SK-N-SH treated with all-trans-retinoic acid at 6 μM for 48 hours (cell line): Measurements from ENCODE around the gene MRPL16.

Source experiments
- ATAC-seq: fragments of 200-7000 bp; cut with Tn5 transposase; 3 replicates; pipeline ENCODE4 v1.9.1; 2020; ENCODE audit warnings: mild to moderate bottlenecking, moderate library complexity
- ARNTL ChIP-seq: fragments of 450-650 bp; formaldehyde crosslinking; IDR thresholded peaks from 2 replicates; pipeline ENCODE4 v1.5.0; 2020; ENCODE audit warnings: low read depth, mild to moderate bottlenecking, moderate library complexity, borderline replicate concordance
- BACH2 ChIP-seq: fragments of 250-450 bp; sonication (Bioruptor Pico); IDR thresholded peaks from 2 replicates; pipeline ENCODE4 v1.9.0; 2021; ENCODE audit warnings: mild to moderate bottlenecking, borderline replicate concordance
- CSDC2 ChIP-seq: fragments of 250-450 bp; sonication (Bioruptor Pico); IDR thresholded peaks from 2 replicates; pipeline ENCODE4 v1.5.0; 2020; ENCODE audit warnings: mild to moderate bottlenecking, moderate library complexity
- ESRRG ChIP-seq: fragments of 250-450 bp; sonication (Bioruptor Pico); IDR thresholded peaks from 2 replicates; pipeline ENCODE4 v1.6.1; 2021; ENCODE audit warnings: mild to moderate bottlenecking
- GLIS3 ChIP-seq: fragments of 250-450 bp; sonication (Bioruptor Pico); IDR thresholded peaks from 2 replicates; pipeline ENCODE4 v1.5.0; 2020; ENCODE audit warnings: mild to moderate bottlenecking, moderate library complexity
- ISL1 ChIP-seq: fragments of 250-450 bp; sonication (Bioruptor Pico); IDR thresholded peaks from 2 replicates; pipeline ENCODE4 v2.1.2; 2022; ENCODE audit warnings: mild to moderate bottlenecking, moderate library complexity
- PPARA ChIP-seq: fragments of 250-450 bp; sonication (Bioruptor Pico); IDR thresholded peaks from 2 replicates; pipeline ENCODE4 v1.5.0; 2020; ENCODE audit warnings: mild to moderate bottlenecking, borderline replicate concordance
- RARB ChIP-seq: fragments of 250-450 bp; sonication (Bioruptor Pico); IDR thresholded peaks from 2 replicates; pipeline ENCODE4 v1.8.0; 2021; ENCODE audit warnings: mild to moderate bottlenecking, moderate library complexity
- SNAI2 ChIP-seq: fragments of 250-450 bp; sonication (Bioruptor Pico); IDR thresholded peaks from 2 replicates; pipeline ENCODE4 v1.5.0; 2020; ENCODE audit warnings: mild to moderate bottlenecking, moderate library complexity
- TCF4 ChIP-seq: fragments of 250-450 bp; sonication (Bioruptor Pico); IDR thresholded peaks from 2 replicates; pipeline ENCODE4 v1.8.0; 2021; ENCODE audit warnings: mild to moderate bottlenecking, moderate library complexity, borderline replicate concordance
- TOX ChIP-seq: fragments of 250-450 bp; sonication (Bioruptor Pico); IDR thresholded peaks from 2 replicates; pipeline ENCODE4 v1.8.0; 2021; ENCODE audit warnings: mild to moderate bottlenecking, moderate library complexity, borderline replicate concordance
- ZC3H10 ChIP-seq: fragments of 250-450 bp; sonication (Bioruptor Pico); IDR thresholded peaks from 2 replicates; pipeline ENCODE4 v1.5.1; 2021; ENCODE audit warnings: mild to moderate bottlenecking, moderate library complexity
- ZFP3 ChIP-seq: fragments of 250-450 bp; sonication (Bioruptor Pico); IDR thresholded peaks from 2 replicates; pipeline ENCODE4 v1.5.0; 2020; ENCODE audit warnings: mild to moderate bottlenecking, moderate library complexity
- ZFP30 ChIP-seq: fragments of 450-650 bp; formaldehyde crosslinking; IDR thresholded peaks from 2 replicates; pipeline ENCODE4 v1.5.0; 2022; ENCODE audit warnings: mild to moderate bottlenecking, moderate library complexity
- ZNF565 ChIP-seq: fragments of 450-650 bp; formaldehyde crosslinking; conservative IDR thresholded peaks from 2 replicates; pipeline ENCODE4 v1.5.0; 2020; ENCODE audit warnings: low read depth, mild to moderate bottlenecking, moderate library complexity
- ZNF70 ChIP-seq: fragments of 450-650 bp; formaldehyde crosslinking; IDR thresholded peaks from 2 replicates; pipeline ENCODE4 v1.5.0; 2020; ENCODE audit warnings: mild to moderate bottlenecking, moderate library complexity
- ZNF8 ChIP-seq: fragments of 450-650 bp; formaldehyde crosslinking; IDR thresholded peaks from 2 replicates; pipeline ENCODE4 v1.5.0; 2020; ENCODE audit warnings: mild to moderate bottlenecking, moderate library complexity
- TF ChIP-seq, protein P1 (sequence below): fragments of 250-450 bp; sonication (Bioruptor Pico); IDR thresholded peaks from 2 replicates; pipeline ENCODE4 v1.8.0; 2021; ENCODE audit warnings: low read depth, mild to moderate bottlenecking, moderate library complexity, borderline replicate concordance
- TF ChIP-seq, protein P2 (sequence below): fragments of 250-450 bp; sonication (Bioruptor Pico); IDR thresholded peaks from 2 replicates; pipeline ENCODE4 v1.5.1; 2020; ENCODE audit warnings: low read depth, mild to moderate bottlenecking, moderate library complexity
- TF ChIP-seq, protein P3 (sequence below): fragments of 250-450 bp; sonication (Bioruptor Pico); IDR thresholded peaks from 2 replicates; pipeline ENCODE4 v1.5.0; 2020; ENCODE audit warnings: mild to moderate bottlenecking, moderate library complexity
- TF ChIP-seq, protein P4 (sequence below): fragments of 250-450 bp; sonication (Bioruptor Pico); IDR thresholded peaks from 2 replicates; pipeline ENCODE4 v1.5.1; 2021; ENCODE audit warnings: mild to moderate bottlenecking, moderate library complexity
- TF ChIP-seq, protein P5 (sequence below): fragments of 250-450 bp; sonication (Bioruptor Pico); IDR thresholded peaks from 2 replicates; pipeline ENCODE4 v1.8.0; 2020; ENCODE audit warnings: mild to moderate bottlenecking, moderate library complexity, borderline replicate concordance

Gene MRPL16

DNA sequence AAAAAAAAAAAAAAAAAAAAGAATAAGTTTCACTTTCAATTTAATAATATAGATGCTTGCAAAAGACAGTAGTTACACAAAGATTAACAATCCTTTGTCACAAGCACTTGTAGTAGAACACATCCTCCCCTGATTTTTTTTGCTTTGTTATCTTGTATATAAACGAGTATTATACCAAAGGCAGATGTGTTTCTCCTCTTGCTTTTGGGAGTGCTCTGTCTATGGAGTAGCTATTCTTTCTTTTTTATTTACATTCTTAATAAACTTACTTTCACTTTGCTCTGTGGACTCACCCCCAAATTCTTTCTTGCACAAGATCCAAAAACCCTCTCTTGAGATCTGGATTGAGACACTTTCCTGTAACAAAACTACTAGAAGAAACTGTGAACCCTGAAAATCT, 3.4 kb upstream of the MRPL16 start:
- no peak for ATAC-seq
- TF ChIP-seq, protein P1, sequence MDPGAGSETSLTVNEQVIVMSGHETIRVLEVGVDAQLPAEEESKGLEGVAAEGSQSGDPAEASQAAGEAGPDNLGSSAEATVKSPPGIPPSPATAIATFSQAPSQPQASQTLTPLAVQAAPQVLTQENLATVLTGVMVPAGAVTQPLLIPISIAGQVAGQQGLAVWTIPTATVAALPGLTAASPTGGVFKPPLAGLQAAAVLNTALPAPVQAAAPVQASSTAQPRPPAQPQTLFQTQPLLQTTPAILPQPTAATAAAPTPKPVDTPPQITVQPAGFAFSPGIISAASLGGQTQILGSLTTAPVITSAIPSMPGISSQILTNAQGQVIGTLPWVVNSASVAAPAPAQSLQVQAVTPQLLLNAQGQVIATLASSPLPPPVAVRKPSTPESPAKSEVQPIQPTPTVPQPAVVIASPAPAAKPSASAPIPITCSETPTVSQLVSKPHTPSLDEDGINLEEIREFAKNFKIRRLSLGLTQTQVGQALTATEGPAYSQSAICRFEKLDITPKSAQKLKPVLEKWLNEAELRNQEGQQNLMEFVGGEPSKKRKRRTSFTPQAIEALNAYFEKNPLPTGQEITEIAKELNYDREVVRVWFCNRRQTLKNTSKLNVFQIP (CRISPR knock-in tag), result no peak
- TF ChIP-seq TCF4 (no peak), ZFP30 (no peak), ZFP3 (CRISPR knock-in tag) (no peak), PPARA (CRISPR knock-in tag) (no peak), ZNF70 (CRISPR knock-in tag) (no peak), ISL1 (no peak), TOX (CRISPR knock-in tag) (no peak), GLIS3 (CRISPR knock-in tag) (no peak), ESRRG (CRISPR knock-in tag) (no peak), BACH2 (CRISPR knock-in tag) (no peak), ZNF565 (no peak), ZNF8 (CRISPR knock-in tag) (no peak), SNAI2 (CRISPR knock-in tag) (no peak), RARB (CRISPR knock-in tag) (no peak), CSDC2 (CRISPR knock-in tag) (no peak)
- TF ChIP-seq, protein P2, sequence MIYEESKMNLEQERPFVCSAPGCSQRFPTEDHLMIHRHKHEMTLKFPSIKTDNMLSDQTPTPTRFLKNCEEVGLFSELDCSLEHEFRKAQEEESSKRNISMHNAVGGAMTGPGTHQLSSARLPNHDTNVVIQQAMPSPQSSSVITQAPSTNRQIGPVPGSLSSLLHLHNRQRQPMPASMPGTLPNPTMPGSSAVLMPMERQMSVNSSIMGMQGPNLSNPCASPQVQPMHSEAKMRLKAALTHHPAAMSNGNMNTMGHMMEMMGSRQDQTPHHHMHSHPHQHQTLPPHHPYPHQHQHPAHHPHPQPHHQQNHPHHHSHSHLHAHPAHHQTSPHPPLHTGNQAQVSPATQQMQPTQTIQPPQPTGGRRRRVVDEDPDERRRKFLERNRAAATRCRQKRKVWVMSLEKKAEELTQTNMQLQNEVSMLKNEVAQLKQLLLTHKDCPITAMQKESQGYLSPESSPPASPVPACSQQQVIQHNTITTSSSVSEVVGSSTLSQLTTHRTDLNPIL (CRISPR knock-in tag), result no peak
- TF ChIP-seq, protein P3, sequence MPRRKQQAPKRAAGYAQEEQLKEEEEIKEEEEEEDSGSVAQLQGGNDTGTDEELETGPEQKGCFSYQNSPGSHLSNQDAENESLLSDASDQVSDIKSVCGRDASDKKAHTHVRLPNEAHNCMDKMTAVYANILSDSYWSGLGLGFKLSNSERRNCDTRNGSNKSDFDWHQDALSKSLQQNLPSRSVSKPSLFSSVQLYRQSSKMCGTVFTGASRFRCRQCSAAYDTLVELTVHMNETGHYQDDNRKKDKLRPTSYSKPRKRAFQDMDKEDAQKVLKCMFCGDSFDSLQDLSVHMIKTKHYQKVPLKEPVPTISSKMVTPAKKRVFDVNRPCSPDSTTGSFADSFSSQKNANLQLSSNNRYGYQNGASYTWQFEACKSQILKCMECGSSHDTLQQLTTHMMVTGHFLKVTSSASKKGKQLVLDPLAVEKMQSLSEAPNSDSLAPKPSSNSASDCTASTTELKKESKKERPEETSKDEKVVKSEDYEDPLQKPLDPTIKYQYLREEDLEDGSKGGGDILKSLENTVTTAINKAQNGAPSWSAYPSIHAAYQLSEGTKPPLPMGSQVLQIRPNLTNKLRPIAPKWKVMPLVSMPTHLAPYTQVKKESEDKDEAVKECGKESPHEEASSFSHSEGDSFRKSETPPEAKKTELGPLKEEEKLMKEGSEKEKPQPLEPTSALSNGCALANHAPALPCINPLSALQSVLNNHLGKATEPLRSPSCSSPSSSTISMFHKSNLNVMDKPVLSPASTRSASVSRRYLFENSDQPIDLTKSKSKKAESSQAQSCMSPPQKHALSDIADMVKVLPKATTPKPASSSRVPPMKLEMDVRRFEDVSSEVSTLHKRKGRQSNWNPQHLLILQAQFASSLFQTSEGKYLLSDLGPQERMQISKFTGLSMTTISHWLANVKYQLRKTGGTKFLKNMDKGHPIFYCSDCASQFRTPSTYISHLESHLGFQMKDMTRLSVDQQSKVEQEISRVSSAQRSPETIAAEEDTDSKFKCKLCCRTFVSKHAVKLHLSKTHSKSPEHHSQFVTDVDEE, result no peak
- TF ChIP-seq, protein P4, sequence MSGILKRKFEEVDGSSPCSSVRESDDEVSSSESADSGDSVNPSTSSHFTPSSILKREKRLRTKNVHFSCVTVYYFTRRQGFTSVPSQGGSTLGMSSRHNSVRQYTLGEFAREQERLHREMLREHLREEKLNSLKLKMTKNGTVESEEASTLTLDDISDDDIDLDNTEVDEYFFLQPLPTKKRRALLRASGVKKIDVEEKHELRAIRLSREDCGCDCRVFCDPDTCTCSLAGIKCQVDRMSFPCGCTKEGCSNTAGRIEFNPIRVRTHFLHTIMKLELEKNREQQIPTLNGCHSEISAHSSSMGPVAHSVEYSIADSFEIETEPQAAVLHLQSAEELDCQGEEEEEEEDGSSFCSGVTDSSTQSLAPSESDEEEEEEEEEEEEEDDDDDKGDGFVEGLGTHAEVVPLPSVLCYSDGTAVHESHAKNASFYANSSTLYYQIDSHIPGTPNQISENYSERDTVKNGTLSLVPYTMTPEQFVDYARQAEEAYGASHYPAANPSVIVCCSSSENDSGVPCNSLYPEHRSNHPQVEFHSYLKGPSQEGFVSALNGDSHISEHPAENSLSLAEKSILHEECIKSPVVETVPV (CRISPR knock-in tag), result no peak
- TF ChIP-seq, protein P5, sequence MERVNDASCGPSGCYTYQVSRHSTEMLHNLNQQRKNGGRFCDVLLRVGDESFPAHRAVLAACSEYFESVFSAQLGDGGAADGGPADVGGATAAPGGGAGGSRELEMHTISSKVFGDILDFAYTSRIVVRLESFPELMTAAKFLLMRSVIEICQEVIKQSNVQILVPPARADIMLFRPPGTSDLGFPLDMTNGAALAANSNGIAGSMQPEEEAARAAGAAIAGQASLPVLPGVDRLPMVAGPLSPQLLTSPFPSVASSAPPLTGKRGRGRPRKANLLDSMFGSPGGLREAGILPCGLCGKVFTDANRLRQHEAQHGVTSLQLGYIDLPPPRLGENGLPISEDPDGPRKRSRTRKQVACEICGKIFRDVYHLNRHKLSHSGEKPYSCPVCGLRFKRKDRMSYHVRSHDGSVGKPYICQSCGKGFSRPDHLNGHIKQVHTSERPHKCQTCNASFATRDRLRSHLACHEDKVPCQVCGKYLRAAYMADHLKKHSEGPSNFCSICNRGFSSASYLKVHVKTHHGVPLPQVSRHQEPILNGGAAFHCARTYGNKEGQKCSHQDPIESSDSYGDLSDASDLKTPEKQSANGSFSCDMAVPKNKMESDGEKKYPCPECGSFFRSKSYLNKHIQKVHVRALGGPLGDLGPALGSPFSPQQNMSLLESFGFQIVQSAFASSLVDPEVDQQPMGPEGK (CRISPR knock-in tag), result no peak

DNA sequence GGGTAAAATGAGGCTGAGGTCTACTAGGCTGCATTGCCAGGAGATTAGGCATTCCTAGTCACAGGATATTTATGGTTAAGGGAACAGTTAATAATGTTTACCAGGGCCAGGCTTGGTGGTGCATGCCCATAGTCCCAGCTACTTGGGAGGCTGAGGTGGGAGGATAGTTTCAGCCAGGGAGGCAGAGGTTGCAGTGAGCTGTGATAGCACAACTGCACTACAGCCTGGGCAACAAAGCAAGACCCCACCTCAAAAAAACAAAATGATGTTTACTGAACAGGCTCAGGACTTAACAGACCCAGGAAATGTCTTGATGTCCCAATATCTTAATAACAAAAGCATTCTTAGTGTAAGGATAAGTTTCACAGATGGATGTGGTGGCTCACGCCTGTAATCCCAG, 2.8 kb upstream of the MRPL16 start:
- TF ChIP-seq CSDC2 (CRISPR knock-in tag), result no peak
- TF ChIP-seq SNAI2 (CRISPR knock-in tag), result no peak
- no peak for TF ChIP-seq ZC3H10 (CRISPR knock-in tag)
- no peak for TF ChIP-seq ISL1
- no peak for TF ChIP-seq RARB (CRISPR knock-in tag)
- no peak for TF ChIP-seq TOX (CRISPR knock-in tag)
- TF ChIP-seq PPARA (CRISPR knock-in tag), result no peak
- no peak for TF ChIP-seq ZNF70 (CRISPR knock-in tag)
- TF ChIP-seq, protein P1 (CRISPR knock-in tag), result no peak
- no peak for TF ChIP-seq ZNF565
- TF ChIP-seq ZFP3 (CRISPR knock-in tag), result no peak
- TF ChIP-seq ARNTL (CRISPR knock-in tag), result no peak
- TF ChIP-seq, protein P3, result no peak
- ATAC-seq, result no peak
